Prostate gland (tissue), 2 donors: ENCODE measurements around the gene C7orf25. TPM values are rescaled to one million over a fixed set of nuclear protein-coding genes. Genes with fewer than 3 reads are reported as not detected.

Experiments
- DNase-seq: peaks from one replicate; pipeline ENCODE4 v3.0.0-alpha.2; 2019; ENCODE audit warnings: low spot score
- H3K27ac ChIP-seq, 2 donors: fragments of 200-600 bp; sonication (generic); 2 replicates each; pipeline ENCODE4 v1.5.1; 2017 to 2019
- H3K27me3 ChIP-seq: fragments of 200-600 bp; sonication (generic); replicated peaks from 2 replicates; pipeline ENCODE4 v1.5.1; 2019; ENCODE audit not compliant: insufficient read depth
- H3K36me3 ChIP-seq, 2 donors: fragments of 200-600 bp; sonication (generic); 1 replicate in 1 of 2; 2 replicates in 1 of 2; pipeline versions ENCODE4 v1.5.1 to v1.8.1; 2017 to 2019
- H3K4me1 ChIP-seq: fragments of 200-600 bp; sonication (generic); replicated peaks from 2 replicates; pipeline ENCODE4 v1.5.1; 2019
- H3K4me3 ChIP-seq, 2 donors: fragments of 200-600 bp; sonication (generic); 2 replicates each; pipeline ENCODE4 v1.5.1; 2017 to 2019
- H3K9me3 ChIP-seq: fragments of 200-600 bp; sonication (generic); 2 replicates; pipeline ENCODE4 v1.5.1; 2017
- POLR2A ChIP-seq: fragments of 450-650 bp; IDR thresholded peaks from one replicate; pipeline ENCODE4 v1.6.1; 2016; ENCODE audit warnings: antibody characterized with exemption, mild to moderate bottlenecking
- POLR2AphosphoS5 ChIP-seq: sonication (generic); formaldehyde crosslinking; IDR thresholded peaks from one replicate; pipeline ENCODE4 v1.6.1; 2017; ENCODE audit warnings: antibody characterized with exemption
- WGBS: methylation state at CpG from one replicate; pipeline ENCODE4 v1.1.5; 2018; 5-methylcytosine and 5-hydroxymethylcytosine counted together
- intact Hi-C: fragments of 100-400 bp; cut with DNase I; formaldehyde crosslinking; loops from one replicate; pipeline ENCODE4 v1.14.2; 2022
- total RNA-seq, 2 donors: library from RNA; depleted of rRNA; stranded (reverse); fragments of >200 nt; gene quantifications; one replicate each; pipeline ENCODE4 v1.1.0, GENCODE V29; 2016
- TF ChIP-seq, protein P1 (sequence below), 4 experiments: fragments of 200-600 bp in 2 of 4; fragments of 450-650 bp in 2 of 4; sonication (generic) in 2 of 4; IDR thresholded peaks; 1 replicate in 3 of 4; 2 replicates in 1 of 4; pipeline ENCODE4 v1.5.1; 2016 to 2019; ENCODE audit warnings: antibody characterized with exemption in 4 of 4, mild to moderate bottlenecking in 2 of 4, moderate library complexity in 2 of 4

Gene C7orf25
- total RNA-seq, 2 donors from 2014 or later: 7.5 to 20.8 TPM

- Histone ChIP-seq H3K27me3 (no peaks in the 10 kb centered on the region), H3K4me1 (no peaks in the 10 kb centered on the region), H3K36me3 (no peaks in the 10 kb centered on the region), H3K27ac (peak overlapping the region in 1 of 2 donors; percentile 8), H3K9me3 (no peaks in the 10 kb centered on the region), H3K4me3 (no peak overlapping the region)
- DNase-seq: peak; percentile 63
- peak; percentile 67 for TF ChIP-seq POLR2AphosphoS5
- no peak for TF ChIP-seq POLR2A
- intact Hi-C loops: no loop called here
- no CpG with 5 or more reads among the region's 6 CpGs for WGBS
Observed at GRCh38 chr7:42883950-42884349, 27.9 kb downstream of the C7orf25 start.

DNA sequence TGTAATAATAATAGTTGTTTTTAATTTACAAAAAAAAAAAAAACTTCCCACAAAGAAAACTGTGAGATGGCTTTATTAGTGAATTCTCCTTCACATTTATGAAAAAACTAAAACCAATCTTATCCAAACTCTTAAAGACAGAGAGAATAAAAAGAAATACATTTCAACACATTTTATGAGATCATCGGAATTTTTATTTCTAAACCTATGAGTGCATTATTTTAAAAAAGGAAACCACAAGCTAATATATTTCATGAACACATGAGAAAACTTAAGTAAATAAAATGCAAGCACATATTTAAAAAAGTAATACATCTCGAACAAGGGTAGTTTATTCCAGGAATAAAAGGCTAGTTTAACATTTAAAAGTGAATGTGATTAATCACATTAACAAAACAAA is 31.5 kb downstream of the C7orf25 start:
- 67% methylated on average over 2 of the region's 2 CpGs for WGBS
- no peaks in the 10 kb centered on the region for H3K27me3 ChIP-seq
- H3K4me3 ChIP-seq: no peak overlapping the region
- H3K4me1 ChIP-seq: no peaks in the 10 kb centered on the region
- H3K36me3 ChIP-seq: no peaks in the 10 kb centered on the region
- no peak overlapping the region for H3K27ac ChIP-seq
- TF ChIP-seq POLR2AphosphoS5: no peak
- TF ChIP-seq, protein P1, sequence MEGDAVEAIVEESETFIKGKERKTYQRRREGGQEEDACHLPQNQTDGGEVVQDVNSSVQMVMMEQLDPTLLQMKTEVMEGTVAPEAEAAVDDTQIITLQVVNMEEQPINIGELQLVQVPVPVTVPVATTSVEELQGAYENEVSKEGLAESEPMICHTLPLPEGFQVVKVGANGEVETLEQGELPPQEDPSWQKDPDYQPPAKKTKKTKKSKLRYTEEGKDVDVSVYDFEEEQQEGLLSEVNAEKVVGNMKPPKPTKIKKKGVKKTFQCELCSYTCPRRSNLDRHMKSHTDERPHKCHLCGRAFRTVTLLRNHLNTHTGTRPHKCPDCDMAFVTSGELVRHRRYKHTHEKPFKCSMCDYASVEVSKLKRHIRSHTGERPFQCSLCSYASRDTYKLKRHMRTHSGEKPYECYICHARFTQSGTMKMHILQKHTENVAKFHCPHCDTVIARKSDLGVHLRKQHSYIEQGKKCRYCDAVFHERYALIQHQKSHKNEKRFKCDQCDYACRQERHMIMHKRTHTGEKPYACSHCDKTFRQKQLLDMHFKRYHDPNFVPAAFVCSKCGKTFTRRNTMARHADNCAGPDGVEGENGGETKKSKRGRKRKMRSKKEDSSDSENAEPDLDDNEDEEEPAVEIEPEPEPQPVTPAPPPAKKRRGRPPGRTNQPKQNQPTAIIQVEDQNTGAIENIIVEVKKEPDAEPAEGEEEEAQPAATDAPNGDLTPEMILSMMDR (IDR thresholded peaks at IDR 0.05): no peak
- TF ChIP-seq POLR2A: no peak
- intact Hi-C loops: no loop called here
- DNase-seq: no peak
- H3K9me3 ChIP-seq: no peaks in the 10 kb centered on the region

DNA sequence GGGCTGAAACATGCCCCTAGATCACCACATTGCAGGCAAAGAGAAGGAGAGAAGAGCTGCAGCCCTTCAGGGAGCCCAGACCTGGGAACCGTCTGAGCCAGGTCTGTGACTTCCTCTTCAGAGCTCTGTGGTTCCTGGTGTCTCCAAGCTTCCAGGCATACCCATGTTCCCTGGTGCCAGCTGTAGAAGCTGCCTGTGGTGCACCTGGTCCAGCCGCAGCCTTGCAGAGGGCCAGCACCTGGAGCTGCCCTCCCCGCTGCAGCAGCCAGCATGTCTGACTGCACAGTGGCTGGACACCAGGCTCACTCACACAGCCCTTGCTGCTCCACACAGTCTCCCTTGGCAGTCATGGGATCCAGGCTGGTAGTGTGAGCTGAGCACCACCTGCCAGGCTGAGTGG is 33.6 kb downstream of the C7orf25 start:
- Histone ChIP-seq H3K36me3 (no peaks in the 10 kb centered on the region), H3K27ac (no peak overlapping the region), H3K4me1 (no peaks in the 10 kb centered on the region), H3K4me3 (no peak overlapping the region), H3K9me3 (no peaks in the 10 kb centered on the region), H3K27me3 (no peaks in the 10 kb centered on the region)
- 78% methylated on average over 3 of the region's 3 CpGs for WGBS
- no peak for DNase-seq
- intact Hi-C loops: no loop called here
- no peak for TF ChIP-seq POLR2AphosphoS5
- TF ChIP-seq, protein P1 (IDR thresholded peaks at IDR 0.05): no peak
- no peak for TF ChIP-seq POLR2A

DNA sequence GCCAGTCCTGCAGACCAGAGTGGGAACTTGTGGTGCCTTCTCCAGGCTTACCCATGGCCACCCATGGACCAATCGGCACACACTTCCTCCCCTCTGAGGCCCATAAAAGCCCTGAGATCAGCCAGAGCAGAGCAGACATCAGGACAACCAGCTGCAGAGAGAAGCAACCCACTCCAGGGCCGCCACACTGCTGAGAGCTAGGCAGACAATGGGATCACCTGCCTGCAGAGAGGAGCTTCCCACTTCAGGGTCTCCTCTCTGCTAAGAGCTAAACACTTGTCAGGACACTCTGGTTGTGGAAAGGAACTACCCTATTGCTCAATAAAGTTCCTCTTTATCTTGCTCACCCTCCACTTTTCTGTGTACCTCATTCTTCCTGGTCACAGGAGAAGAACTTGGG is 34.0 kb downstream of the C7orf25 start:
- Histone ChIP-seq H3K27ac (no peak overlapping the region), H3K9me3 (no peaks in the 10 kb centered on the region), H3K4me3 (no peak overlapping the region), H3K4me1 (no peaks in the 10 kb centered on the region), H3K36me3 (no peaks in the 10 kb centered on the region), H3K27me3 (no peaks in the 10 kb centered on the region)
- no peak for DNase-seq
- WGBS: 89% methylated on average over 2 of the region's 2 CpGs
- TF ChIP-seq POLR2A (no peak), POLR2AphosphoS5 (no peak)
- TF ChIP-seq, protein P1 (IDR thresholded peaks at IDR 0.05): no peak
- intact Hi-C loops: no loop called here

- Histone ChIP-seq H3K27ac (peak overlapping the region in 1 of 2 donors; percentile 16), H3K9me3 (no peaks in the 10 kb centered on the region), H3K36me3 (no peaks in the 10 kb centered on the region), H3K27me3 (no peaks in the 10 kb centered on the region), H3K4me3 (no peak overlapping the region), H3K4me1 (no peaks in the 10 kb centered on the region)
- intact Hi-C loops: no loop called here
- TF ChIP-seq, protein P1 (IDR thresholded peaks at IDR 0.05): peak; percentile 50 to 86 (median 82)
- TF ChIP-seq POLR2AphosphoS5 (peak; percentile 43), POLR2A (no peak)
- WGBS: 34% methylated on average over 5 of the region's 5 CpGs
- peak; percentile 61 for DNase-seq
Observed at GRCh38 chr7:42876182-42877068, 35.4 kb downstream of the C7orf25 start.
